ENCODE data around the gene STAC.
"Not testable (repeated sequence)": the region's sequence is repeated elsewhere in the genome, so short reads cannot be mapped to it uniquely, and the experiment has no call there.

The STAC gene

DNA sequence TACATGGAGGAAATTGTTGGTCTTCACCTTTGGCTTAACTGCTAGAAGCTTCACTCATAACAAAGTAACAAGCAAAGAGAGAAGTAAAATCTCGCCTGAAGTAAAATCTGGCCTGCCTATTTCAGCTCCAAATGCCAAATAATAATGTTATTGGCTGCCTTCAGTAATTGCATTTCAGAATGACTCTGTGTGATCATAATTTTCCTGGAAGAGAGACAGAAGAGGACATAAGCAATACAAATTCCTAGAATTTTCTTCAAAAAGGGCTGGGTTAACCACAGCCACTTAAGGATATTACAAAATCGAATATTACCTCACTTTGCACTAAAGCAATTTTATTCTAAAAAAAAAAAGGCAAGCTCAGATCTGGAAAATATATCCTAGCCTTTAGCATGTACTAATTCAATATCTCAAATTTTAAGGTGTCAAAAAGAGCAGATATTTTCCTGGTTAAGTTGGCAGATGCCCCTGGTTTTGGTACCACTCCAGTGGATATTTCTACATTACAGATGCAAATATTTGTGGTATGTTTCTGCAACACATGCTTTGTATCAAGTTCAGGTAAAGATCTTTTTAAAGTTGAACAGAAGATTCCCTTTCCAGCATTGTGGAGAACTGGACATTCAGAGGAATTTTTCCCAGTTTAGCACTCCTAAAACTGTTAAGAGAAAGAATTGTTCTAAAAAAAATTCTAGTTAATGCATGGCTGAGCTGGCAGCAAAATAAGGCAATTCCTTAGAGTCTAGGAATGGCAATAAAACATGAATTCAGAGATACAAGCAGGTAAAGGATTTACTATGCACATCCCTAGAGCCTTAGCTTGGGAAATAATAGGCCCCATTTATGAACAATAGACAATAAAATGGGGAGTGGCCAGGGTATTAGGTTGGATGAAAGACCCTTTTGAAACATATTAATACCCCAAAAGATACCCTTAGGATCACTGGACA is 116.7 kb downstream of the STAC start:
- Mint-ChIP-seq H3K27ac (no peak overlapping the region), H3K27me3 (ENCODE audit: low read depth) (no peaks in the 10 kb centered on the region), H3K36me3 (ENCODE audit: low read depth) (no peaks in the 10 kb centered on the region), H3K4me3 (no peak overlapping the region), H3K9me3 (no peaks in the 10 kb centered on the region), H3K4me1 (ENCODE audit: low read depth) (no peaks in the 10 kb centered on the region)

GRCh38 chr3:36500053-36500452 is 119.7 kb downstream of the STAC start:
- H3K36me3 Mint-ChIP-seq (ENCODE audit: low read depth); H3K27ac Mint-ChIP-seq; H3K27me3 Mint-ChIP-seq (ENCODE audit: low read depth); H3K4me1 Mint-ChIP-seq (ENCODE audit: low read depth); H3K4me3 Mint-ChIP-seq; H3K9me3 Mint-ChIP-seq: not testable (repeated sequence)

DNA sequence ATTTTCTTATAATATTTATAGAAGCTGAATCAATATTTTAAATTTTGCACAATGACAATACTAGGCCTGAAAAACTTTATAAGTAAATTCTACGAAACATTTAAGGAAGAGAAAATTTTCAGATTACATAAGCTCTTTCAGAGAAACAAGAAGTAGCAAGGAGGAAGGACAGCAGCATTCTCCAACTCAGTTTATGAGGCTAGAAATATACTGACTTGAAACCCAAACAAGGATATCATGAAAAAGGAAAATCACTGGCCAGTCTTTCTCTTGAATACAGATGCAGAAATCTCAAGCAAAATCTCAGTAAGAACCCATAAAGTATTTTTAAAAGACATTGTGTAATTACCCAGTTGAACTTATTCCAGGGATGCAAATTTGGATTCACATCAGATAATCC is 121.3 kb downstream of the STAC start:
- no peak overlapping the region for H3K4me3 Mint-ChIP-seq
- H3K27me3 Mint-ChIP-seq (ENCODE audit: low read depth) = no peaks in the 10 kb centered on the region
- H3K27ac Mint-ChIP-seq = no peak overlapping the region
- no peaks in the 10 kb centered on the region for H3K36me3 Mint-ChIP-seq (ENCODE audit: low read depth)
- no peaks in the 10 kb centered on the region for H3K9me3 Mint-ChIP-seq
- H3K4me1 Mint-ChIP-seq (ENCODE audit: low read depth) = no peaks in the 10 kb centered on the region

- Mint-ChIP-seq H3K27me3 (ENCODE audit: low read depth) (no peaks in the 10 kb centered on the region), H3K27ac (no peak overlapping the region), H3K36me3 (ENCODE audit: low read depth) (no peaks in the 10 kb centered on the region), H3K4me1 (ENCODE audit: low read depth) (no peaks in the 10 kb centered on the region), H3K9me3 (no peaks in the 10 kb centered on the region), H3K4me3 (no peak overlapping the region)
Measured at GRCh38 chr3:36505393-36505792, 125.1 kb downstream of the STAC start.

GRCh38 chr3:36511791-36512486 is 131.6 kb downstream of the STAC start:
- no peaks in the 10 kb centered on the region for H3K36me3 Mint-ChIP-seq (ENCODE audit: low read depth)
- H3K27ac Mint-ChIP-seq = no peak overlapping the region
- H3K4me1 Mint-ChIP-seq (ENCODE audit: low read depth) = no peaks in the 10 kb centered on the region
- no peaks in the 10 kb centered on the region for H3K9me3 Mint-ChIP-seq
- H3K4me3 Mint-ChIP-seq = no peak overlapping the region
- no peaks in the 10 kb centered on the region for H3K27me3 Mint-ChIP-seq (ENCODE audit: low read depth)

- no peak overlapping the region for H3K27ac Mint-ChIP-seq
- H3K27me3 Mint-ChIP-seq (ENCODE audit: low read depth) = no peaks in the 10 kb centered on the region
Measured at GRCh38 chr3:36512555-36512954, 132.3 kb downstream of the STAC start.

GRCh38 chr3:36514171-36514570 is 133.9 kb downstream of the STAC start:
- H3K27me3 Mint-ChIP-seq (ENCODE audit: low read depth) = no peaks in the 10 kb centered on the region
- no peaks in the 10 kb centered on the region for H3K9me3 Mint-ChIP-seq
- H3K27ac Mint-ChIP-seq = no peak overlapping the region
- no peak overlapping the region for H3K4me3 Mint-ChIP-seq
- no peaks in the 10 kb centered on the region for H3K36me3 Mint-ChIP-seq (ENCODE audit: low read depth)
- H3K4me1 Mint-ChIP-seq (ENCODE audit: low read depth) = no peaks in the 10 kb centered on the region

More at GRCh38 chr3:36512555-36512954, 132.3 kb downstream of the STAC start:
- no peaks in the 10 kb centered on the region for H3K36me3 Mint-ChIP-seq (ENCODE audit: low read depth)
- H3K4me1 Mint-ChIP-seq (ENCODE audit: low read depth) = no peaks in the 10 kb centered on the region
- H3K4me3 Mint-ChIP-seq = no peak overlapping the region
- H3K9me3 Mint-ChIP-seq = no peaks in the 10 kb centered on the region

- no peak overlapping the region for H3K27ac Mint-ChIP-seq
- no peak overlapping the region for H3K4me3 Mint-ChIP-seq
- H3K27me3 Mint-ChIP-seq (ENCODE audit: low read depth) = no peaks in the 10 kb centered on the region
- no peaks in the 10 kb centered on the region for H3K36me3 Mint-ChIP-seq (ENCODE audit: low read depth)
- no peaks in the 10 kb centered on the region for H3K9me3 Mint-ChIP-seq
- no peaks in the 10 kb centered on the region for H3K4me1 Mint-ChIP-seq (ENCODE audit: low read depth)
Measured at GRCh38 chr3:36519682-36520081, 139.4 kb downstream of the STAC start.

- no peaks in the 10 kb centered on the region for H3K9me3 Mint-ChIP-seq
- no peaks in the 10 kb centered on the region for H3K4me1 Mint-ChIP-seq (ENCODE audit: low read depth)
- no peaks in the 10 kb centered on the region for H3K27me3 Mint-ChIP-seq (ENCODE audit: low read depth)
- no peak overlapping the region for H3K4me3 Mint-ChIP-seq
- no peak overlapping the region for H3K27ac Mint-ChIP-seq
- no peaks in the 10 kb centered on the region for H3K36me3 Mint-ChIP-seq (ENCODE audit: low read depth)
Measured at GRCh38 chr3:36520241-36521006, 140.1 kb downstream of the STAC start.

GRCh38 chr3:36521007-36521379 is 140.7 kb downstream of the STAC start:
- Mint-ChIP-seq H3K27me3 (ENCODE audit: low read depth) (no peaks in the 10 kb centered on the region), H3K4me3 (no peak overlapping the region), H3K9me3 (no peaks in the 10 kb centered on the region), H3K36me3 (ENCODE audit: low read depth) (no peaks in the 10 kb centered on the region), H3K4me1 (ENCODE audit: low read depth) (no peaks in the 10 kb centered on the region), H3K27ac (no peak overlapping the region)

- H3K9me3 Mint-ChIP-seq = no peaks in the 10 kb centered on the region
- H3K4me1 Mint-ChIP-seq (ENCODE audit: low read depth) = no peaks in the 10 kb centered on the region
- H3K36me3 Mint-ChIP-seq (ENCODE audit: low read depth) = no peaks in the 10 kb centered on the region
- H3K27ac Mint-ChIP-seq = no peak overlapping the region
- no peak overlapping the region for H3K4me3 Mint-ChIP-seq
- H3K27me3 Mint-ChIP-seq (ENCODE audit: low read depth) = no peaks in the 10 kb centered on the region
Measured at GRCh38 chr3:36524560-36524959, 144.3 kb downstream of the STAC start.

- Mint-ChIP-seq H3K27me3 (ENCODE audit: low read depth) (no peaks in the 10 kb centered on the region), H3K9me3 (no peaks in the 10 kb centered on the region), H3K4me3 (no peak overlapping the region), H3K27ac (no peak overlapping the region), H3K4me1 (ENCODE audit: low read depth) (no peaks in the 10 kb centered on the region), H3K36me3 (ENCODE audit: low read depth) (no peaks in the 10 kb centered on the region)
Measured at GRCh38 chr3:36525115-36525801, 145.0 kb downstream of the STAC start.

DNA sequence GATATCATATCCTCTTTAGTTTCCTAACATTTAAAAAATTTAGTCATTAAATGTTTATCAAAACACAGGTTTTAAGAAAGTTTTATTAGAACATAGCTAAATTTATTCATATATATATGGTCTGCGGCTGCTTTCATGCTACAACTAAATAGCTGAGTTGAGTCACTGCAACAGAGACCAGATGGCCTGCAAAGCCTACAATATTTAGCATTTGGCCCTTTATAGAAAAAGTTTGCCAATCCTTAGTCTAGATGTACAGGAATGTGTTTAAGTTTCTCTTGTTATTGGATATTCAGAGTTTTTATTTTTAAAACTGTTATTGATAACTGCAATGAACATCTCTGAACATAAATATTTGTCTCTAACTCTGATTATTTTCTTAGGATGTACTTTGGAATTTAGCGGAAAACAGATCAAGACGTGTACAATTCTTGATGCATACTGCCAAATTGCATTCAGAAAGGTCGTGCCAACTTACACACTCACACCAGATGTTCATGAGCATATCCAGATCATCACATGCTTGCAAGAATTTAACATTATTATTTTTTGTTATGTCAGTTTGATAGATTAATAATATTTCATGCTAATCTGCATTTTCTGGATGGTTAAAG is 157.9 kb downstream of the STAC start:
- Mint-ChIP-seq H3K36me3 (ENCODE audit: low read depth) (no peaks in the 10 kb centered on the region), H3K27me3 (ENCODE audit: low read depth) (no peaks in the 10 kb centered on the region), H3K9me3 (no peaks in the 10 kb centered on the region), H3K27ac (no peak overlapping the region), H3K4me1 (ENCODE audit: low read depth) (no peaks in the 10 kb centered on the region), H3K4me3 (no peak overlapping the region)
